A673 (cell line): ENCODE data around the gene TNFRSF13B.
A peak's percentile ranks its signal among the peaks of the same experiment; 100 is the strongest.

Experiments
- EZH2 ChIP-seq: fragments of 200-600 bp; sonication (generic); IDR thresholded peaks from 2 replicates; pipeline ENCODE4 v1.6.1; 2017; ENCODE audit warnings: borderline replicate concordance, low read depth, mild to moderate bottlenecking, mixed read lengths, antibody characterized with exemption, low read length; ENCODE audit not compliant: poor library complexity, severe bottlenecking
- TF ChIP-seq, protein P1 (sequence below): fragments of 300-800, 200-600 bp; sonication (generic); conservative IDR thresholded peaks from 2 replicates; pipeline ENCODE4 v1.5.1; 2017; ENCODE audit warnings: low read depth, mild to moderate bottlenecking, antibody characterized with exemption, low read length, moderate library complexity, mixed read lengths

GRCh38 chr17:16945663-16946218 lies 26.2 kb downstream of the TNFRSF13B start:
- no peak for TF ChIP-seq EZH2
- TF ChIP-seq, protein P1, sequence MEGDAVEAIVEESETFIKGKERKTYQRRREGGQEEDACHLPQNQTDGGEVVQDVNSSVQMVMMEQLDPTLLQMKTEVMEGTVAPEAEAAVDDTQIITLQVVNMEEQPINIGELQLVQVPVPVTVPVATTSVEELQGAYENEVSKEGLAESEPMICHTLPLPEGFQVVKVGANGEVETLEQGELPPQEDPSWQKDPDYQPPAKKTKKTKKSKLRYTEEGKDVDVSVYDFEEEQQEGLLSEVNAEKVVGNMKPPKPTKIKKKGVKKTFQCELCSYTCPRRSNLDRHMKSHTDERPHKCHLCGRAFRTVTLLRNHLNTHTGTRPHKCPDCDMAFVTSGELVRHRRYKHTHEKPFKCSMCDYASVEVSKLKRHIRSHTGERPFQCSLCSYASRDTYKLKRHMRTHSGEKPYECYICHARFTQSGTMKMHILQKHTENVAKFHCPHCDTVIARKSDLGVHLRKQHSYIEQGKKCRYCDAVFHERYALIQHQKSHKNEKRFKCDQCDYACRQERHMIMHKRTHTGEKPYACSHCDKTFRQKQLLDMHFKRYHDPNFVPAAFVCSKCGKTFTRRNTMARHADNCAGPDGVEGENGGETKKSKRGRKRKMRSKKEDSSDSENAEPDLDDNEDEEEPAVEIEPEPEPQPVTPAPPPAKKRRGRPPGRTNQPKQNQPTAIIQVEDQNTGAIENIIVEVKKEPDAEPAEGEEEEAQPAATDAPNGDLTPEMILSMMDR = peak; percentile 38; the same call in 1 of the 2 replicates
